ENCODE results near the gene ZC2HC1C.
A peak's percentile ranks its signal among the peaks of the same experiment; 100 is the strongest.

Gene ZC2HC1C

GRCh38 chr14:75051556-75051899, 17.9 kb upstream of the ZC2HC1C start:
- peak in 2 of 3 donors; percentile 30 to 41 for DNase-seq
- CTCF ChIA-PET: interaction anchor here (0.6 to 1.7 kb wide), 5 partner anchors 11 to 117 kb away, joined by 3 to 4 read pairs (median 3); no protein-coding TSS in a partner anchor
- Histone ChIP-seq H3K9me3 (ENCODE audit: control extremely low read depth in 1 of 5, control insufficient read depth in 4 of 5, insufficient read depth in 2 of 5, low read depth in 1 of 5, low read length in 4 of 5) (no peaks in the 10 kb centered on the region), H3K4me3 (ENCODE audit: control insufficient read depth in 1 of 7, extremely low read depth in 1 of 7, insufficient read depth in 4 of 7, low read depth in 2 of 7, low read length in 6 of 7) (peak overlapping the region; percentile 57 to 86 (median 70)), H3K27ac (ENCODE audit: insufficient read depth in 1 of 2, low read depth in 1 of 2, low read length in 2 of 2, poor library complexity in 1 of 2, severe bottlenecking in 2 of 2) (peak overlapping the region; percentile 44 to 86), H3K27me3 (replicated peaks in 2 of 5; ENCODE audit: control insufficient read depth in 4 of 5, insufficient read depth in 5 of 5, low read length in 4 of 5) (no peaks in the 10 kb centered on the region), H3K36me3 (ENCODE audit: control insufficient read depth in 4 of 4, insufficient read depth in 4 of 4, low read length in 3 of 4) (peaks cover 0 to 5% (median 2%) of the 10 kb centered on the region in 4 experiments), H3K4me1 (ENCODE audit: control extremely low read depth in 1 of 4, control insufficient read depth in 4 of 4, insufficient read depth in 4 of 4, low read length in 3 of 4) (peaks cover 4 to 21% (median 11%) of the 10 kb centered on the region in 4 experiments)
- POLR2A ChIA-PET: no interaction called here
- 100% methylated on average over 1 of the region's 5 CpGs for whole genome bisulfite sequencing (ENCODE audit: insufficient coverage)

- no peak overlapping the region for H3K27ac ChIP-seq (ENCODE audit: insufficient read depth in 1 of 2, low read depth in 1 of 2, low read length in 2 of 2, poor library complexity in 1 of 2, severe bottlenecking in 2 of 2)
Measured at GRCh38 chr14:75053396-75054291, 15.8 kb upstream of the ZC2HC1C start.

GRCh38 chr14:75054421-75054820, 15.0 kb upstream of the ZC2HC1C start:
- no peak for DNase-seq
- no peak overlapping the region for H3K4me3 ChIP-seq (ENCODE audit: control insufficient read depth in 1 of 7, extremely low read depth in 1 of 7, insufficient read depth in 4 of 7, low read depth in 2 of 7, low read length in 6 of 7)
- H3K27ac ChIP-seq (ENCODE audit: insufficient read depth in 1 of 2, low read depth in 1 of 2, low read length in 2 of 2, poor library complexity in 1 of 2, severe bottlenecking in 2 of 2): no peak overlapping the region
- CTCF ChIA-PET: no interaction called here
- H3K36me3 ChIP-seq (ENCODE audit: control insufficient read depth in 4 of 4, insufficient read depth in 4 of 4, low read length in 3 of 4): peaks cover 0 to 2% (median 0%) of the 10 kb centered on the region in 4 experiments
- H3K4me1 ChIP-seq (ENCODE audit: control extremely low read depth in 1 of 4, control insufficient read depth in 4 of 4, insufficient read depth in 4 of 4, low read length in 3 of 4): peaks cover 4 to 21% (median 11%) of the 10 kb centered on the region in 4 experiments
- POLR2A ChIA-PET: no interaction called here
- H3K27me3 ChIP-seq (replicated peaks in 2 of 5; ENCODE audit: control insufficient read depth in 4 of 5, insufficient read depth in 5 of 5, low read length in 4 of 5): no peaks in the 10 kb centered on the region
- no peaks in the 10 kb centered on the region for H3K9me3 ChIP-seq (ENCODE audit: control extremely low read depth in 1 of 5, control insufficient read depth in 4 of 5, insufficient read depth in 2 of 5, low read depth in 1 of 5, low read length in 4 of 5)
- WGBS (ENCODE audit: insufficient coverage): no CpG with 5 or more reads among the region's 1 CpG

More at GRCh38 chr14:75053396-75054291, 15.8 kb upstream of the ZC2HC1C start:
- Histone ChIP-seq H3K9me3 (ENCODE audit: control extremely low read depth in 1 of 5, control insufficient read depth in 4 of 5, insufficient read depth in 2 of 5, low read depth in 1 of 5, low read length in 4 of 5) (no peaks in the 10 kb centered on the region), H3K4me3 (ENCODE audit: control insufficient read depth in 1 of 7, extremely low read depth in 1 of 7, insufficient read depth in 4 of 7, low read depth in 2 of 7, low read length in 6 of 7) (no peak overlapping the region), H3K27me3 (replicated peaks in 2 of 5; ENCODE audit: control insufficient read depth in 4 of 5, insufficient read depth in 5 of 5, low read length in 4 of 5) (no peaks in the 10 kb centered on the region), H3K4me1 (ENCODE audit: control extremely low read depth in 1 of 4, control insufficient read depth in 4 of 4, insufficient read depth in 4 of 4, low read length in 3 of 4) (peaks cover 4 to 21% (median 11%) of the 10 kb centered on the region in 4 experiments), H3K36me3 (ENCODE audit: control insufficient read depth in 4 of 4, insufficient read depth in 4 of 4, low read length in 3 of 4) (peaks cover 0 to 5% (median 1%) of the 10 kb centered on the region in 4 experiments)
- WGBS (ENCODE audit: insufficient coverage): 68% methylated on average over 3 of the region's 5 CpGs
- ChIA-PET CTCF (no interaction called here), POLR2A (no interaction called here)
- no peak for DNase-seq

- no peak for DNase-seq
- Histone ChIP-seq H3K27me3 (replicated peaks in 2 of 5; ENCODE audit: control insufficient read depth in 4 of 5, insufficient read depth in 5 of 5, low read length in 4 of 5) (no peaks in the 10 kb centered on the region), H3K36me3 (ENCODE audit: control insufficient read depth in 4 of 4, insufficient read depth in 4 of 4, low read length in 3 of 4) (peaks cover 0 to 9% (median 1%) of the 10 kb centered on the region in 4 experiments), H3K4me3 (ENCODE audit: control insufficient read depth in 1 of 7, extremely low read depth in 1 of 7, insufficient read depth in 4 of 7, low read depth in 2 of 7, low read length in 6 of 7) (no peak overlapping the region), H3K27ac (ENCODE audit: insufficient read depth in 1 of 2, low read depth in 1 of 2, low read length in 2 of 2, poor library complexity in 1 of 2, severe bottlenecking in 2 of 2) (no peak overlapping the region), H3K4me1 (ENCODE audit: control extremely low read depth in 1 of 4, control insufficient read depth in 4 of 4, insufficient read depth in 4 of 4, low read length in 3 of 4) (peaks cover 6 to 15% (median 10%) of the 10 kb centered on the region in 4 experiments), H3K9me3 (ENCODE audit: control extremely low read depth in 1 of 5, control insufficient read depth in 4 of 5, insufficient read depth in 2 of 5, low read depth in 1 of 5, low read length in 4 of 5) (no peaks in the 10 kb centered on the region)
- WGBS (ENCODE audit: insufficient coverage): no CpG with 5 or more reads among the region's 2 CpGs
- CTCF ChIA-PET: no interaction called here
- POLR2A ChIA-PET: no interaction called here
Measured at GRCh38 chr14:75059642-75060041, 9.8 kb upstream of the ZC2HC1C start.

- no peaks in the 10 kb centered on the region for H3K9me3 ChIP-seq (ENCODE audit: control extremely low read depth in 1 of 5, control insufficient read depth in 4 of 5, insufficient read depth in 2 of 5, low read depth in 1 of 5, low read length in 4 of 5)
- H3K27me3 ChIP-seq (replicated peaks in 2 of 5; ENCODE audit: control insufficient read depth in 4 of 5, insufficient read depth in 5 of 5, low read length in 4 of 5): no peaks in the 10 kb centered on the region
- ChIA-PET CTCF (no interaction called here), POLR2A (no interaction called here)
- H3K4me1 ChIP-seq (ENCODE audit: control extremely low read depth in 1 of 4, control insufficient read depth in 4 of 4, insufficient read depth in 4 of 4, low read length in 3 of 4): peaks cover 6 to 15% (median 10%) of the 10 kb centered on the region in 4 experiments
- DNase-seq: no peak
- no peak overlapping the region for H3K4me3 ChIP-seq (ENCODE audit: control insufficient read depth in 1 of 7, extremely low read depth in 1 of 7, insufficient read depth in 4 of 7, low read depth in 2 of 7, low read length in 6 of 7)
- WGBS (ENCODE audit: insufficient coverage): 40% methylated on average over 2 of the region's 2 CpGs
- H3K27ac ChIP-seq (ENCODE audit: insufficient read depth in 1 of 2, low read depth in 1 of 2, low read length in 2 of 2, poor library complexity in 1 of 2, severe bottlenecking in 2 of 2): no peak overlapping the region
- H3K36me3 ChIP-seq (ENCODE audit: control insufficient read depth in 4 of 4, insufficient read depth in 4 of 4, low read length in 3 of 4): peaks cover 0 to 9% (median 1%) of the 10 kb centered on the region in 4 experiments
Measured at GRCh38 chr14:75060420-75060819, 9.0 kb upstream of the ZC2HC1C start.

GRCh38 chr14:75063013-75063412, 6.4 kb upstream of the ZC2HC1C start:
- DNase-seq: peak in 2 of 3 donors; percentile 20 to 29
- Histone ChIP-seq H3K27me3 (replicated peaks in 2 of 5; ENCODE audit: control insufficient read depth in 4 of 5, insufficient read depth in 5 of 5, low read length in 4 of 5) (no peaks in the 10 kb centered on the region), H3K9me3 (ENCODE audit: control extremely low read depth in 1 of 5, control insufficient read depth in 4 of 5, insufficient read depth in 2 of 5, low read depth in 1 of 5, low read length in 4 of 5) (no peaks in the 10 kb centered on the region), H3K4me1 (ENCODE audit: control extremely low read depth in 1 of 4, control insufficient read depth in 4 of 4, insufficient read depth in 4 of 4, low read length in 3 of 4) (peaks cover 6 to 15% (median 10%) of the 10 kb centered on the region in 4 experiments), H3K27ac (ENCODE audit: insufficient read depth in 1 of 2, low read depth in 1 of 2, low read length in 2 of 2, poor library complexity in 1 of 2, severe bottlenecking in 2 of 2) (peak overlapping the region in 1 of 2 experiments; percentile 76), H3K4me3 (ENCODE audit: control insufficient read depth in 1 of 7, extremely low read depth in 1 of 7, insufficient read depth in 4 of 7, low read depth in 2 of 7, low read length in 6 of 7) (peak overlapping the region in 6 of 7 experiments; percentile 87 to 100 (median 94)), H3K36me3 (ENCODE audit: control insufficient read depth in 4 of 4, insufficient read depth in 4 of 4, low read length in 3 of 4) (peaks cover 0 to 9% (median 1%) of the 10 kb centered on the region in 4 experiments)
- POLR2A ChIA-PET: interaction anchor here (0.6 kb wide), 1 partner anchor 1591 kb away, joined by 5 read pairs; no protein-coding TSS in a partner anchor
- CTCF ChIA-PET: interaction anchor here (0.7 to 3.3 kb wide), 7 partner anchors 11 to 25 kb away, joined by 3 to 10 read pairs (median 3); partner anchors contain the start of gene MLH3
- 20% methylated on average over 3 of the region's 5 CpGs for WGBS (ENCODE audit: insufficient coverage)

Data from common myeloid progenitor, CD34-positive (primary cell).